K562 (cell line): Measurements from ENCODE around the gene PPIL1. TPM values are rescaled to one million over a fixed set of nuclear protein-coding genes. Genes with fewer than 3 reads are reported as not detected.

Experiments
- BDP1 ChIP-seq: IDR thresholded peaks from 3 replicates; pipeline ENCODE4 v1.6.1; 2011; ENCODE audit not compliant: insufficient read length, insufficient read depth
- BRCA1 ChIP-seq, 2 experiments: fragments of 450-650 bp in 1 of 2; sonication (generic) in 1 of 2; formaldehyde crosslinking in 1 of 2; IDR thresholded peaks; 2 replicates each; pipeline versions ENCODE4 v1.5.0 to v1.6.1; 2017 to 2020; ENCODE audit warnings: mild to moderate bottlenecking in 1 of 2, missing genetic modification reagents in 1 of 2
- CREM ChIP-seq: IDR thresholded peaks from 2 replicates; pipeline ENCODE4 v1.6.1; 2014; ENCODE audit warnings: antibody characterized with exemption, low read depth
- GTF2E2 ChIP-seq: fragments of 200-800 bp; sonication (Bioruptor generic); IDR thresholded peaks from 2 replicates; pipeline ENCODE4 v1.6.1; 2016; ENCODE audit warnings: missing genetic modification characterization, missing compliant biosample characterization
- KAT8 ChIP-seq: fragments of 450-650 bp; IDR thresholded peaks from 2 replicates; pipeline ENCODE4 v1.6.1; 2016; ENCODE audit warnings: low read depth, mild to moderate bottlenecking
- MAFG ChIP-seq: fragments of 450-650 bp; conservative IDR thresholded peaks from 2 replicates; pipeline ENCODE4 v1.6.1; 2016; ENCODE audit warnings: missing genetic modification characterization, missing compliant biosample characterization
- NCOA6 ChIP-seq: fragments of 450-650 bp; IDR thresholded peaks from 2 replicates; pipeline ENCODE4 v1.6.1; 2017; ENCODE audit warnings: mild to moderate bottlenecking
- PHF20 ChIP-seq: fragments of 450-650 bp; IDR thresholded peaks from 2 replicates; pipeline ENCODE4 v1.6.1; 2018; ENCODE audit not compliant: partially characterized antibody
- PURB ChIP-seq: sonication (generic); formaldehyde crosslinking; IDR thresholded peaks from 2 replicates; pipeline ENCODE4 v1.9.0; 2021; ENCODE audit warnings: low read depth, mild to moderate bottlenecking, missing genetic modification reagents
- RBM15 ChIP-seq: fragments of 200-400 bp; formaldehyde crosslinking; IDR thresholded peaks from 2 replicates; pipeline ENCODE4 v1.6.1; 2018; ENCODE audit warnings: mild to moderate bottlenecking, low read length, moderate library complexity; ENCODE audit not compliant: insufficient read depth
- SMAD2 ChIP-seq: fragments of 150-350 bp; IDR thresholded peaks from 2 replicates; pipeline ENCODE4 v1.6.1; 2014; ENCODE audit warnings: low read depth, mild to moderate bottlenecking, low read length
- SRF ChIP-seq, 2 experiments: fragments of 250-450, 450-650 bp in 1 of 2; sonication (Bioruptor Pico) in 1 of 2; sonication (generic) in 1 of 2; formaldehyde crosslinking; IDR thresholded peaks; 2 replicates each; pipeline versions ENCODE4 v1.5.0 to v1.5.1; 2020 to 2022; ENCODE audit warnings: mild to moderate bottlenecking in 1 of 2, missing genetic modification reagents in 1 of 2
- TGIF2 ChIP-seq: sonication (generic); formaldehyde crosslinking; IDR thresholded peaks from 2 replicates; pipeline ENCODE4 v1.8.1; 2022; ENCODE audit warnings: mild to moderate bottlenecking, missing genetic modification reagents, moderate library complexity
- ZFPM2 ChIP-seq: fragments of 250-450 bp; sonication (Bioruptor Pico); IDR thresholded peaks from 2 replicates; pipeline ENCODE4 v1.5.1; 2022; ENCODE audit warnings: mild to moderate bottlenecking
- ZKSCAN1 ChIP-seq: fragments of 150-350 bp; IDR thresholded peaks from 2 replicates; pipeline ENCODE4 v1.6.1; 2016; ENCODE audit warnings: low read depth, low read length
- ZNF124 ChIP-seq: sonication (generic); formaldehyde crosslinking; IDR thresholded peaks from 2 replicates; pipeline ENCODE4 v1.8.1; 2022; ENCODE audit warnings: missing genetic modification reagents
- ZNF165 ChIP-seq: fragments of 250-450 bp; sonication (Bioruptor Pico); IDR thresholded peaks from 2 replicates; pipeline ENCODE4 v1.4.0; 2020; ENCODE audit warnings: borderline replicate concordance
- ZNF224 ChIP-seq: sonication (generic); formaldehyde crosslinking; IDR thresholded peaks from 2 replicates; pipeline ENCODE4 v1.8.0; 2022; ENCODE audit warnings: mild to moderate bottlenecking, missing genetic modification reagents
- ZNF444 ChIP-seq: fragments of 250-450 bp; sonication (Bioruptor Pico); IDR thresholded peaks from 2 replicates; pipeline ENCODE4 v1.4.0; 2020; ENCODE audit warnings: mild to moderate bottlenecking, moderate library complexity
- ZNF699 ChIP-seq: fragments of 250-450 bp; sonication (Bioruptor Pico); IDR thresholded peaks from 2 replicates; pipeline ENCODE4 v1.8.0; 2021; ENCODE audit warnings: mild to moderate bottlenecking, moderate library complexity; ENCODE audit not compliant: insufficient replicate concordance
- polyA plus RNA-seq, 8 experiments: library from polyadenylated mRNA; depleted of rRNA in 4 of 8; stranded (reverse) in 5 of 8; unstranded in 3 of 8; fragments of >200 nt; fragmentation: Nextera tagmentation in 2 of 8; fragmentation: Illumina TruSeq in 1 of 8; extraction: Ambion mirVana in 2 of 8; extraction: Trizol in 1 of 8; gene quantifications; 2 replicates each; pipeline versions ENCODE4 v1.2.1 to v1.2.3, GENCODE V29; 2011 to 2014; ENCODE audit warnings: inconsistent platforms in 1 of 8, missing spikeins in 1 of 8
- total RNA-seq, 7 experiments: library from RNA; depleted of rRNA in 6 of 7; stranded (reverse); fragments of >200 nt in 6 of 7; fragmentation: Illumina TruSeq in 2 of 7; extraction: Trizol in 2 of 7; gene quantifications; 2 replicates each; pipeline versions ENCODE4 v1.2.1 to v1.2.3, GENCODE V29; 2011 to 2021; ENCODE audit warnings: low replicate concordance in 1 of 7
- TF ChIP-seq, protein P1 (sequence below): fragments of 450-650 bp; IDR thresholded peaks from 2 replicates; pipeline ENCODE4 v1.6.1; 2017; ENCODE audit warnings: mild to moderate bottlenecking, moderate library complexity
- TF ChIP-seq, protein P2 (sequence below): fragments of 250-450 bp; sonication (Bioruptor Pico); IDR thresholded peaks from 2 replicates; pipeline ENCODE4 v1.4.0; 2020
- TF ChIP-seq, protein P3 (sequence below): fragments of 450-650 bp; formaldehyde crosslinking; IDR thresholded peaks from 2 replicates; pipeline ENCODE4 v1.4.0; 2020; ENCODE audit warnings: mild to moderate bottlenecking, moderate library complexity
- TF ChIP-seq, protein P4 (sequence below): fragments of 250-450 bp; sonication (Bioruptor Pico); IDR thresholded peaks from 2 replicates; pipeline ENCODE4 v1.5.0; 2020; ENCODE audit warnings: mild to moderate bottlenecking
- TF ChIP-seq, protein P5 (sequence below): sonication (generic); formaldehyde crosslinking; IDR thresholded peaks from 2 replicates; pipeline ENCODE4 v1.8.0; 2022; ENCODE audit warnings: missing genetic modification reagents, mild to moderate bottlenecking, moderate library complexity, borderline replicate concordance

PPIL1 gene
- total and polyA plus RNA-seq, 9 of the 15 experiments (the other 6 are each of a cell fraction or from before 2014, with no cell fraction given) = 65.8 to 205 (median 130) TPM

DNA sequence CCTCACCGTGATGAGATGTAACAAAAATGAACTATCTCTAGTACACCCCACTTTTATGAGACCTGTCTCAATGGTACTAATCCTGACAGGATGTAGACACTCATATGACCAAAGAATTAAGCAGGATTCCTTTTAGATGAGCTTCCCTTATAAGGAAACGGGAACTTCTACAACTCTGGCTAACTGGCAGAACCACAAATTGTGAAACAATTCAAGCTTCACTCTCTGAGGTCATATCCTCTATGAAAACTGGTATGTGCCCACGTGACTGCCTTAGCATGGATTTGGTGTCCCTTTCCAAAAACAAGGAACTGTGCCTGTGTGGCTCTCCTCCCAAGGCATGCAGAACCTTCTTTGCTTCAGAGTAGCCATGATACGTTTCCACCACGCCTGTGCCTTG lies 21.3 kb downstream of the PPIL1 start (continued):
- TF ChIP-seq, protein P1, sequence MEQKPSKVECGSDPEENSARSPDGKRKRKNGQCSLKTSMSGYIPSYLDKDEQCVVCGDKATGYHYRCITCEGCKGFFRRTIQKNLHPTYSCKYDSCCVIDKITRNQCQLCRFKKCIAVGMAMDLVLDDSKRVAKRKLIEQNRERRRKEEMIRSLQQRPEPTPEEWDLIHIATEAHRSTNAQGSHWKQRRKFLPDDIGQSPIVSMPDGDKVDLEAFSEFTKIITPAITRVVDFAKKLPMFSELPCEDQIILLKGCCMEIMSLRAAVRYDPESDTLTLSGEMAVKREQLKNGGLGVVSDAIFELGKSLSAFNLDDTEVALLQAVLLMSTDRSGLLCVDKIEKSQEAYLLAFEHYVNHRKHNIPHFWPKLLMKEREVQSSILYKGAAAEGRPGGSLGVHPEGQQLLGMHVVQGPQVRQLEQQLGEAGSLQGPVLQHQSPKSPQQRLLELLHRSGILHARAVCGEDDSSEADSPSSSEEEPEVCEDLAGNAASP = no peak
- TF ChIP-seq, protein P2, sequence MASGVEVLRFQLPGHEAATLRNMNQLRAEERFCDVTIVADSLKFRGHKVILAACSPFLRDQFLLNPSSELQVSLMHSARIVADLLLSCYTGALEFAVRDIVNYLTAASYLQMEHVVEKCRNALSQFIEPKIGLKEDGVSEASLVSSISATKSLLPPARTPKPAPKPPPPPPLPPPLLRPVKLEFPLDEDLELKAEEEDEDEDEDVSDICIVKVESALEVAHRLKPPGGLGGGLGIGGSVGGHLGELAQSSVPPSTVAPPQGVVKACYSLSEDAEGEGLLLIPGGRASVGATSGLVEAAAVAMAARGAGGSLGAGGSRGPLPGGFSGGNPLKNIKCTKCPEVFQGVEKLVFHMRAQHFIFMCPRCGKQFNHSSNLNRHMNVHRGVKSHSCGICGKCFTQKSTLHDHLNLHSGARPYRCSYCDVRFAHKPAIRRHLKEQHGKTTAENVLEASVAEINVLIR (CRISPR knock-in tag) = 0 out of 2 replicates have a peak, but pooled peaks have one; percentile 19
- TF ChIP-seq, protein P3, sequence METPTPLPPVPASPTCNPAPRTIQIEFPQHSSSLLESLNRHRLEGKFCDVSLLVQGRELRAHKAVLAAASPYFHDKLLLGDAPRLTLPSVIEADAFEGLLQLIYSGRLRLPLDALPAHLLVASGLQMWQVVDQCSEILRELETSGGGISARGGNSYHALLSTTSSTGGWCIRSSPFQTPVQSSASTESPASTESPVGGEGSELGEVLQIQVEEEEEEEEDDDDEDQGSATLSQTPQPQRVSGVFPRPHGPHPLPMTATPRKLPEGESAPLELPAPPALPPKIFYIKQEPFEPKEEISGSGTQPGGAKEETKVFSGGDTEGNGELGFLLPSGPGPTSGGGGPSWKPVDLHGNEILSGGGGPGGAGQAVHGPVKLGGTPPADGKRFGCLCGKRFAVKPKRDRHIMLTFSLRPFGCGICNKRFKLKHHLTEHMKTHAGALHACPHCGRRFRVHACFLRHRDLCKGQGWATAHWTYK (CRISPR knock-in tag) = no peak
- no peak for TF ChIP-seq RBM15
- 0 out of 2 replicates have a peak, but pooled peaks have one; percentile 30 for TF ChIP-seq PURB
- TF ChIP-seq ZNF699 (CRISPR knock-in tag) = no peak
- no peak for TF ChIP-seq PHF20
- no peak for TF ChIP-seq BDP1
- no peak for TF ChIP-seq ZNF165 (CRISPR knock-in tag)
- TF ChIP-seq, protein P4, sequence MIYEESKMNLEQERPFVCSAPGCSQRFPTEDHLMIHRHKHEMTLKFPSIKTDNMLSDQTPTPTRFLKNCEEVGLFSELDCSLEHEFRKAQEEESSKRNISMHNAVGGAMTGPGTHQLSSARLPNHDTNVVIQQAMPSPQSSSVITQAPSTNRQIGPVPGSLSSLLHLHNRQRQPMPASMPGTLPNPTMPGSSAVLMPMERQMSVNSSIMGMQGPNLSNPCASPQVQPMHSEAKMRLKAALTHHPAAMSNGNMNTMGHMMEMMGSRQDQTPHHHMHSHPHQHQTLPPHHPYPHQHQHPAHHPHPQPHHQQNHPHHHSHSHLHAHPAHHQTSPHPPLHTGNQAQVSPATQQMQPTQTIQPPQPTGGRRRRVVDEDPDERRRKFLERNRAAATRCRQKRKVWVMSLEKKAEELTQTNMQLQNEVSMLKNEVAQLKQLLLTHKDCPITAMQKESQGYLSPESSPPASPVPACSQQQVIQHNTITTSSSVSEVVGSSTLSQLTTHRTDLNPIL (CRISPR knock-in tag) = no peak
- no peak for TF ChIP-seq NCOA6
- no peak for TF ChIP-seq CREM
- no peak for TF ChIP-seq KAT8
- no peak for TF ChIP-seq ZFPM2
- TF ChIP-seq GTF2E2 (tag) = no peak
- peak; percentile 74 to 75; a peak in 3 of 4 replicates for TF ChIP-seq SRF (CRISPR knock-in tag; IDR thresholded peaks at IDR 0.05)
- no peak for TF ChIP-seq ZNF224
- no peak for TF ChIP-seq MAFG
- no peak for TF ChIP-seq ZNF124 (CRISPR knock-in tag)
- no peak for TF ChIP-seq BRCA1 (IDR thresholded peaks at IDR 0.05)
- no peak for TF ChIP-seq BRCA1 (CRISPR knock-in tag; IDR thresholded peaks at IDR 0.05)
- TF ChIP-seq ZKSCAN1 = no peak
- TF ChIP-seq, protein P5, sequence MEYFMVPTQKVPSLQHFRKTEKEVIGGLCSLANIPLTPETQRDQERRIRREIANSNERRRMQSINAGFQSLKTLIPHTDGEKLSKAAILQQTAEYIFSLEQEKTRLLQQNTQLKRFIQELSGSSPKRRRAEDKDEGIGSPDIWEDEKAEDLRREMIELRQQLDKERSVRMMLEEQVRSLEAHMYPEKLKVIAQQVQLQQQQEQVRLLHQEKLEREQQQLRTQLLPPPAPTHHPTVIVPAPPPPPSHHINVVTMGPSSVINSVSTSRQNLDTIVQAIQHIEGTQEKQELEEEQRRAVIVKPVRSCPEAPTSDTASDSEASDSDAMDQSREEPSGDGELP (CRISPR knock-in tag) = no peak
- TF ChIP-seq SMAD2 = no peak
- no peak for TF ChIP-seq TGIF2 (CRISPR knock-in tag)
- TF ChIP-seq ZNF444 (CRISPR knock-in tag) = no peak
